Measurements from ENCODE around the gene DIS3L2.

GRCh38 chr2:232323328-232323650, 361.8 kb downstream of the DIS3L2 start:
- TF ChIP-seq CTCF (conservative IDR thresholded peaks at IDR 0.05; ENCODE audit: low read depth, low read length) (no peak), POLR2A (IDR thresholded peaks at IDR 0.05; ENCODE audit: low read depth, low read length) (no peak), USF2 (IDR thresholded peaks at IDR 0.05; ENCODE audit: low read depth, low read length) (no peak), NFE2L2 (IDR thresholded peaks at IDR 0.05; ENCODE audit: low read depth, low read length) (no peak), RCOR1 (IDR thresholded peaks at IDR 0.05; ENCODE audit: insufficient replicate concordance, low read length) (no peak), MAZ (IDR thresholded peaks at IDR 0.05; ENCODE audit: borderline replicate concordance, low read depth, low read length) (no peak), CHD1 (IDR thresholded peaks at IDR 0.05; ENCODE audit: low read depth, low read length) (no peak)
